Prostate gland (tissue), 2 donors: ENCODE measurements around the gene TBC1D3B. TPM values are rescaled to one million over a fixed set of nuclear protein-coding genes. Genes with fewer than 3 reads are reported as not detected.
"Not testable (repeated sequence)": the region's sequence is repeated elsewhere in the genome, so short reads cannot be mapped to it uniquely, and the experiment has no call there.

Source experiments
- DNase-seq: peaks from one replicate; pipeline ENCODE4 v3.0.0-alpha.2; 2019; ENCODE audit warnings: low spot score
- H3K27ac ChIP-seq, 2 donors: fragments of 200-600 bp; sonication (generic); 2 replicates each; pipeline ENCODE4 v1.5.1; 2017 to 2019
- H3K27me3 ChIP-seq: fragments of 200-600 bp; sonication (generic); replicated peaks from 2 replicates; pipeline ENCODE4 v1.5.1; 2019; ENCODE audit not compliant: insufficient read depth
- H3K36me3 ChIP-seq, 2 donors: fragments of 200-600 bp; sonication (generic); 1 replicate in 1 of 2; 2 replicates in 1 of 2; pipeline versions ENCODE4 v1.5.1 to v1.8.1; 2017 to 2019
- H3K4me1 ChIP-seq: fragments of 200-600 bp; sonication (generic); replicated peaks from 2 replicates; pipeline ENCODE4 v1.5.1; 2019
- H3K4me3 ChIP-seq, 2 donors: fragments of 200-600 bp; sonication (generic); 2 replicates each; pipeline ENCODE4 v1.5.1; 2017 to 2019
- H3K9me3 ChIP-seq: fragments of 200-600 bp; sonication (generic); 2 replicates; pipeline ENCODE4 v1.5.1; 2017
- POLR2A ChIP-seq: fragments of 450-650 bp; IDR thresholded peaks from one replicate; pipeline ENCODE4 v1.6.1; 2016; ENCODE audit warnings: antibody characterized with exemption, mild to moderate bottlenecking
- POLR2AphosphoS5 ChIP-seq: sonication (generic); formaldehyde crosslinking; IDR thresholded peaks from one replicate; pipeline ENCODE4 v1.6.1; 2017; ENCODE audit warnings: antibody characterized with exemption
- WGBS: methylation state at CpG from one replicate; pipeline ENCODE4 v1.1.5; 2018; 5-methylcytosine and 5-hydroxymethylcytosine counted together
- intact Hi-C: fragments of 100-400 bp; cut with DNase I; formaldehyde crosslinking; loops from one replicate; pipeline ENCODE4 v1.14.2; 2022
- total RNA-seq, 2 donors: library from RNA; depleted of rRNA; stranded (reverse); fragments of >200 nt; gene quantifications; one replicate each; pipeline ENCODE4 v1.1.0, GENCODE V29; 2016
- TF ChIP-seq, protein P1 (sequence below), 4 experiments: fragments of 200-600 bp in 2 of 4; fragments of 450-650 bp in 2 of 4; sonication (generic) in 2 of 4; IDR thresholded peaks; 1 replicate in 3 of 4; 2 replicates in 1 of 4; pipeline ENCODE4 v1.5.1; 2016 to 2019; ENCODE audit warnings: antibody characterized with exemption in 4 of 4, mild to moderate bottlenecking in 2 of 4, moderate library complexity in 2 of 4

TBC1D3B gene
- total RNA-seq, 2 donors from 2014 or later: 0.96 to 3.9 TPM

DNA sequence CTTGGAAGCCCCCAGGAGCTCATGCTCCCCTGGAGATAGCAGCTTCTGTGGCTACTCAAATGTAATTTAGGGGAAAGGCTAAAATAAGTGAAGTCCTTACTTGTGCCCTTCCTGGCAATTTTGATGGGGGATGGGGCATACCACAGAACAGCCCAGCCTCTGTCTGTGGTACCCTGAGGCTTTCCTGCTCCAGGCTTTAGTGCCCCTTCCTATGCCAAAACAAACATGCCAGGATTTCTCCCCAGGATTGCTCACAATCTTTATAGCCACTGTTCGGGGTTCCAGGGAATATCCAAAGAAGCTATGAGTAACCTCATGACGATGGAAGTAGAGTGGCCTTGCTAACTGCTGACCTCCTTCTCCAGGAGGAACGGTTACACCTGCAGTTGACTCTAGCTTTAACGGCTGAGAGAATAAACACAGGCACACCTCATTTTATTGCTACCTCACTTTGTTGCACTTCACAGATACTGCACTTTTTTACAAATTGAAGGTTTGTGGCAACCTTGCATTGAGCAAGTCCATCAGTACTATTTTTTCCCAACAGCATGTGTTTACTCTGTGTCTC is 47.9 kb downstream of the TBC1D3B start:
- TF ChIP-seq, protein P1, sequence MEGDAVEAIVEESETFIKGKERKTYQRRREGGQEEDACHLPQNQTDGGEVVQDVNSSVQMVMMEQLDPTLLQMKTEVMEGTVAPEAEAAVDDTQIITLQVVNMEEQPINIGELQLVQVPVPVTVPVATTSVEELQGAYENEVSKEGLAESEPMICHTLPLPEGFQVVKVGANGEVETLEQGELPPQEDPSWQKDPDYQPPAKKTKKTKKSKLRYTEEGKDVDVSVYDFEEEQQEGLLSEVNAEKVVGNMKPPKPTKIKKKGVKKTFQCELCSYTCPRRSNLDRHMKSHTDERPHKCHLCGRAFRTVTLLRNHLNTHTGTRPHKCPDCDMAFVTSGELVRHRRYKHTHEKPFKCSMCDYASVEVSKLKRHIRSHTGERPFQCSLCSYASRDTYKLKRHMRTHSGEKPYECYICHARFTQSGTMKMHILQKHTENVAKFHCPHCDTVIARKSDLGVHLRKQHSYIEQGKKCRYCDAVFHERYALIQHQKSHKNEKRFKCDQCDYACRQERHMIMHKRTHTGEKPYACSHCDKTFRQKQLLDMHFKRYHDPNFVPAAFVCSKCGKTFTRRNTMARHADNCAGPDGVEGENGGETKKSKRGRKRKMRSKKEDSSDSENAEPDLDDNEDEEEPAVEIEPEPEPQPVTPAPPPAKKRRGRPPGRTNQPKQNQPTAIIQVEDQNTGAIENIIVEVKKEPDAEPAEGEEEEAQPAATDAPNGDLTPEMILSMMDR (IDR thresholded peaks at IDR 0.05): no peak
- TF ChIP-seq POLR2AphosphoS5: no peak
- no peak for TF ChIP-seq POLR2A
- no peak for DNase-seq
- Histone ChIP-seq H3K27me3 (no peaks in the 10 kb centered on the region), H3K9me3 (no peaks in the 10 kb centered on the region), H3K4me1 (no peaks in the 10 kb centered on the region), H3K36me3 (no peaks in the 10 kb centered on the region), H3K27ac (no peak overlapping the region), H3K4me3 (no peak overlapping the region)
- 31% methylated on average over 4 of the region's 4 CpGs for WGBS
- intact Hi-C loops: no loop called here

- intact Hi-C loops: no loop called here
- Histone ChIP-seq H3K27me3 (no peaks in the 10 kb centered on the region), H3K9me3 (no peaks in the 10 kb centered on the region), H3K27ac (no peak overlapping the region), H3K4me1 (no peaks in the 10 kb centered on the region), H3K4me3 (no peak overlapping the region), H3K36me3 (no peaks in the 10 kb centered on the region)
- TF ChIP-seq POLR2AphosphoS5 (no peak), POLR2A (no peak)
- TF ChIP-seq, protein P1 (IDR thresholded peaks at IDR 0.05): no peak
- DNase-seq: no peak
- 85% methylated on average over 6 of the region's 6 CpGs for WGBS
Measured at GRCh38 chr17:36127911-36128310, 48.5 kb downstream of the TBC1D3B start.

DNA sequence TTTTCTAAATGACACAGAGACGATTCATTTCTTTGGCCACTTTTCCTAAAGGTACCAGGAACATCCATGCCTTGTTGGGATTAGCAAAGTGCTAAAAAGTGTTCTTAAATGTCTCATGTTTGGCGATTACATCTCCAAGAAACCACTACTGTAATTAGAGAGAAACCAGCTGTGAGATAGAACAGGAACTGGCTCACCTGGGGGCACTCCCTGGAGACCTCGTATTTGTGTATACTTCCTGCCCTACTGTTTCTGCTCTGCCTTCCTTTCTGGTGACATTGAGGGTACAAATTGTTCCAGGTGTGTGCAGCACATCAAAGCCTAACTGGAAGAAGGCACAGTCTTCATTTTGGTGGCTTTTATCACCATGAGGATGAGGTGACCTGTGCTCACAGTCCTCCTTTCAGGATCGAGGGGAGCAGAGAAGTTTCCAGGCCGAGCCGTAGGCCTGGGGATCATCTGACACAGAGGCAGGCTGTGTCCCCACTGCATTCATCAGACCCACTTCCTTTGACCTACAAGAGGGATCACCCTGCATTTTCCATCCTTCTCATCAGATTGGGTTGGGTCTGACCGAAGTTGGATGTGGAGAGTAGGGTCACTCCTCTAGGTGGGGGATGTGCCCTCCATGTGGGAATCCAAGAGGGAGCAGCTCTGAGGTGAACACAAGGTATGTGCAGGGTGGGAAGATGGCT is 49.1 kb downstream of the TBC1D3B start:
- TF ChIP-seq, protein P1 (IDR thresholded peaks at IDR 0.05): no peak
- TF ChIP-seq POLR2AphosphoS5: no peak
- TF ChIP-seq POLR2A: no peak
- intact Hi-C loops: no loop called here
- DNase-seq: no peak
- Histone ChIP-seq H3K36me3 (no peaks in the 10 kb centered on the region), H3K27ac (no peak overlapping the region), H3K9me3 (no peaks in the 10 kb centered on the region), H3K4me1 (no peaks in the 10 kb centered on the region), H3K27me3 (no peaks in the 10 kb centered on the region), H3K4me3 (no peak overlapping the region)
- whole genome bisulfite sequencing: 85% methylated on average over 7 of the region's 7 CpGs

DNA sequence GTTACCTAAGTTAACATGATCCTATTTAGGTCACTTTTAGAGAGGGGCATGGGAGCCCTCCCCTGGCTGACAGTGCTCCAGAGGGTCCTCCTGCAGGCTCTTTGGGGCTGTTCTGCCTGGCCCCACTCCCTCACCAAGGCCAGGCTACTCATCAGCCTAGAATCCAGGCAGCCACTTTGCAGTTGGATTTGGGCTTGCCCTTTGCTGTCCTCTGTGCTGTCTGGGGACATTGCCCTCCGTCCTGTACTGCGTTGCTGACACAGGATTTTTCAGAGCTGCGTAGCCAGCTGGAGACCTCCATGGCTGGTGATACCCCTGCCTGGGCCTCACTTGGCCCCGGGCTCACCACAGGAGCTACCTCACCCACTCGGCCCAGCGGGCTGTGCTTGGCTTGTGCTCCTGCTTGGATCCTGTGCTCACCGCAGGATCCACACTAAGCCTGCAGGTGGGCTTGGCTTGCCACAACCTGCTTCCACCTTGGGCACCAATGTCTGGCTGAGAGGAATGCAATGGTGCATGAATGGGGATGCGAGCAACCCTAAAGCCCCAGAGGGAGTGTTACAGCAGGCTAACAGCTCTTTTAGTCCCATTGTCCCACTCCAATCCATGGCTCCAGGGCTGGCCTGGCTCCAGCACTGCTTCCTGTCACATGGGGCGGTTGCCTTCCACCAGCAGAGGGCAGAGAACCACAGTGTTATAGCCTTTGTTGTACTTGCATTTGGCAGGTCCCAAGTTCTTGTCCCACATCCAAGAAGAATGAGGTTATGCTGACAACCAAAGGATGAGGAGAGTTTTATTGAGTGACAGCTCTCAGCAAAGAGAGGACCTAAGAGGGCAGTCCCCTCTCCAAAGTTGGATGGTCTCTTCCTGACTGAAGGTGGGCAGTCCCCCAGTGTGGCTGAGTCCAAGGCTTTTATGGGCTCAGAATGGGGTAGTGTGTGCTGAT is 51.3 kb downstream of the TBC1D3B start:
- H3K9me3 ChIP-seq: no peaks in the 10 kb centered on the region
- WGBS: 85% methylated on average over 9 of the region's 9 CpGs
- intact Hi-C loops: no loop called here
- no peaks in the 10 kb centered on the region for H3K36me3 ChIP-seq
- no peak for TF ChIP-seq POLR2AphosphoS5
- no peak for DNase-seq
- H3K4me3 ChIP-seq: no peak overlapping the region
- no peaks in the 10 kb centered on the region for H3K4me1 ChIP-seq
- no peaks in the 10 kb centered on the region for H3K27me3 ChIP-seq
- H3K27ac ChIP-seq: no peak overlapping the region

- no peak overlapping the region for H3K4me3 ChIP-seq
- no peak for DNase-seq
- WGBS: 63% methylated on average over 2 of the region's 2 CpGs
- intact Hi-C loops: no loop called here
- no peaks in the 10 kb centered on the region for H3K4me1 ChIP-seq
- no peaks in the 10 kb centered on the region for H3K27me3 ChIP-seq
- H3K27ac ChIP-seq: no peak overlapping the region
- H3K36me3 ChIP-seq: no peaks in the 10 kb centered on the region
- TF ChIP-seq POLR2AphosphoS5 (no peak), POLR2A (no peak)
- TF ChIP-seq, protein P1 (IDR thresholded peaks at IDR 0.05): no peak
- no peaks in the 10 kb centered on the region for H3K9me3 ChIP-seq
Measured at GRCh38 chr17:36123431-36123830, 53.0 kb downstream of the TBC1D3B start.

DNA sequence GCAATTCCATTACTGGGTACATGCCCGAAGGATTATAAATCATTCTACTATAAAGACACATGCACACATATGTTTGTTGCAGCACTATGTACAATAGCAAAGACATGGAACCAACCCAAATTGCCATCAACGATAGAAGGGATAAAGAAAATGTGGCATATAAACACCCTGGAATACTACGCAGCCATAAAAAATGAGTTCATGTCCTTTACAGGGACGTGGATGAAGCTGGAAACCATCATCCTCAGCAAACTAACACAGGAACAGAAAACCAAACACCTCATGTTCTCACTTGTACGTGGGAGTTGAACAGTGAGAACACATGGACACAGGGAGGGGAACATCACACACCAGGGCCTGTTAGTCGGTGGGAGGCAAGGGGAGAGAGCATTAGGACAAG is 55.3 kb downstream of the TBC1D3B start:
- H3K27me3 ChIP-seq, DNase-seq, H3K4me1 ChIP-seq, H3K4me3 ChIP-seq, H3K9me3 ChIP-seq, intact Hi-C loops, H3K27ac ChIP-seq, H3K36me3 ChIP-seq: not testable (repeated sequence)
- WGBS: 70% methylated on average over 6 of the region's 6 CpGs
